Spinal cord (tissue), 10 donors: ENCODE data around the gene OLA1. TPM values are rescaled to one million over a fixed set of nuclear protein-coding genes. Genes with fewer than 3 reads are reported as not detected.

Experiments
- DNase-seq, 6 donors: peaks; one replicate each; pipeline versions ENCODE4 v3.0.0 to v3.0.0-alpha.2; 2013 to 2015; ENCODE audit warnings: low spot score in 6 of 6, low read depth in 4 of 6
- H3K27ac ChIP-seq: one replicate; pipeline ENCODE4 v1.5.1; 2013; ENCODE audit warnings: low read depth, low read length, control low read depth
- H3K27me3 ChIP-seq: one replicate; pipeline ENCODE4 v1.6.1; 2013; ENCODE audit warnings: low read length; ENCODE audit not compliant: control insufficient read depth, insufficient read depth
- H3K36me3 ChIP-seq: one replicate; pipeline ENCODE4 v1.6.1; 2013; ENCODE audit warnings: low read length; ENCODE audit not compliant: control insufficient read depth, insufficient read depth
- H3K4me1 ChIP-seq: one replicate; pipeline ENCODE4 v1.6.1; 2013; ENCODE audit warnings: low read length; ENCODE audit not compliant: control insufficient read depth, insufficient read depth
- H3K4me3 ChIP-seq: one replicate; pipeline ENCODE4 v1.5.1; 2013; ENCODE audit warnings: low read depth, low read length, control low read depth
- H3K9me3 ChIP-seq: one replicate; pipeline ENCODE4 v1.6.1; 2013; ENCODE audit warnings: low read length; ENCODE audit not compliant: control insufficient read depth, insufficient read depth
- WGBS: methylation state at CpG from one replicate; pipeline ENCODE4 v1.1.5; 2013; ENCODE audit warnings: missing lambda C conversion rate; ENCODE audit not compliant: insufficient coverage; 5-methylcytosine and 5-hydroxymethylcytosine counted together
- polyA plus RNA-seq, 2 donors: library from polyadenylated mRNA; unstranded; fragments of 120-200 nt; gene quantifications; one replicate each; pipeline ENCODE4 v1.2.1, GENCODE V29; 2013; ENCODE audit not compliant: insufficient read length in 2 of 2
- total RNA-seq, 2 donors: library from RNA; depleted of rRNA in 1 of 2; stranded (reverse); fragments of 120-200 nt in 1 of 2; fragments of >200 nt in 1 of 2; gene quantifications; one replicate each; pipeline versions ENCODE4 v1.2.3 to v1.2.4, GENCODE V29; 2013 to 2014
- donor health status: healthy.

Gene OLA1
- total and polyA plus RNA-seq, 4 donors: 81.4 to 169 (median 134) TPM

GRCh38 chr2:174191342-174192074 is 56.8 kb downstream of the OLA1 start:
- no peaks in the 10 kb centered on the region for H3K4me1 ChIP-seq
- 100% methylated on average over 1 of the region's 6 CpGs for WGBS
- H3K9me3 ChIP-seq: no peaks in the 10 kb centered on the region
- H3K27ac ChIP-seq: no peak overlapping the region
- DNase-seq: no peak
- no peaks in the 10 kb centered on the region for H3K36me3 ChIP-seq
- no peaks in the 10 kb centered on the region for H3K27me3 ChIP-seq
- H3K4me3 ChIP-seq: no peak overlapping the region

- Histone ChIP-seq H3K4me3 (no peak overlapping the region), H3K27me3 (no peaks in the 10 kb centered on the region), H3K27ac (no peak overlapping the region), H3K36me3 (no peaks in the 10 kb centered on the region), H3K9me3 (no peaks in the 10 kb centered on the region), H3K4me1 (no peaks in the 10 kb centered on the region)
- no peak for DNase-seq
- 83% methylated on average over 1 of the region's 1 CpG for WGBS
Measured at GRCh38 chr2:174184915-174185314, 63.4 kb downstream of the OLA1 start.

GRCh38 chr2:174184504-174184903 is 63.8 kb downstream of the OLA1 start:
- H3K4me1 ChIP-seq: no peaks in the 10 kb centered on the region
- H3K9me3 ChIP-seq: no peaks in the 10 kb centered on the region
- H3K27me3 ChIP-seq: no peaks in the 10 kb centered on the region
- no peak for DNase-seq
- no peak overlapping the region for H3K4me3 ChIP-seq
- H3K36me3 ChIP-seq: no peaks in the 10 kb centered on the region
- H3K27ac ChIP-seq: no peak overlapping the region
- no CpG with 5 or more reads among the region's 2 CpGs for WGBS

- H3K4me1 ChIP-seq: no peaks in the 10 kb centered on the region
- no peaks in the 10 kb centered on the region for H3K27me3 ChIP-seq
- WGBS: 89% methylated on average over 1 of the region's 1 CpG
- no peak overlapping the region for H3K4me3 ChIP-seq
- H3K9me3 ChIP-seq: no peaks in the 10 kb centered on the region
- H3K27ac ChIP-seq: no peak overlapping the region
- no peak for DNase-seq
- no peaks in the 10 kb centered on the region for H3K36me3 ChIP-seq
Measured at GRCh38 chr2:174183076-174183475, 65.3 kb downstream of the OLA1 start.

- H3K9me3 ChIP-seq: no peaks in the 10 kb centered on the region
Measured at GRCh38 chr2:174181368-174181767, 67.0 kb downstream of the OLA1 start.

GRCh38 chr2:174180726-174181236 is 67.6 kb downstream of the OLA1 start:
- Histone ChIP-seq H3K36me3 (no peaks in the 10 kb centered on the region), H3K4me1 (no peaks in the 10 kb centered on the region), H3K4me3 (no peak overlapping the region), H3K9me3 (no peaks in the 10 kb centered on the region), H3K27me3 (no peaks in the 10 kb centered on the region), H3K27ac (no peak overlapping the region)
- no peak for DNase-seq

More at GRCh38 chr2:174181368-174181767, 67.0 kb downstream of the OLA1 start:
- Histone ChIP-seq H3K4me3 (no peak overlapping the region), H3K27me3 (no peaks in the 10 kb centered on the region), H3K36me3 (no peaks in the 10 kb centered on the region), H3K4me1 (no peaks in the 10 kb centered on the region), H3K27ac (no peak overlapping the region)
- no peak for DNase-seq
- 89% methylated on average over 5 of the region's 5 CpGs for WGBS

- Histone ChIP-seq H3K9me3 (peaks cover 3% of the 10 kb centered on the region), H3K36me3 (no peaks in the 10 kb centered on the region), H3K27me3 (no peaks in the 10 kb centered on the region), H3K4me3 (no peak overlapping the region), H3K4me1 (no peaks in the 10 kb centered on the region), H3K27ac (no peak overlapping the region)
- DNase-seq: no peak
- WGBS: no CpG with 5 or more reads among the region's 1 CpG
Measured at GRCh38 chr2:174180165-174180724, 68.1 kb downstream of the OLA1 start.

GRCh38 chr2:174177316-174177890 is 70.9 kb downstream of the OLA1 start:
- peak in 1 of 6 donors; percentile 55 for DNase-seq
- Histone ChIP-seq H3K4me3 (no peak overlapping the region), H3K9me3 (peaks cover 8% of the 10 kb centered on the region), H3K27me3 (no peaks in the 10 kb centered on the region), H3K36me3 (no peaks in the 10 kb centered on the region), H3K4me1 (no peaks in the 10 kb centered on the region), H3K27ac (no peak overlapping the region)
- WGBS: no CpG with 5 or more reads among the region's 2 CpGs

- no peaks in the 10 kb centered on the region for H3K4me1 ChIP-seq
- H3K27me3 ChIP-seq: no peaks in the 10 kb centered on the region
- peak in 2 of 6 donors; percentile 5 to 67 for DNase-seq
- H3K9me3 ChIP-seq: peaks cover 8% of the 10 kb centered on the region
- 33% methylated on average over 1 of the region's 1 CpG for WGBS
- H3K27ac ChIP-seq: no peak overlapping the region
- no peaks in the 10 kb centered on the region for H3K36me3 ChIP-seq
- H3K4me3 ChIP-seq: no peak overlapping the region
Measured at GRCh38 chr2:174176898-174177297, 71.4 kb downstream of the OLA1 start.

GRCh38 chr2:174174741-174175140 is 73.6 kb downstream of the OLA1 start:
- Histone ChIP-seq H3K4me1 (no peaks in the 10 kb centered on the region), H3K27me3 (no peaks in the 10 kb centered on the region), H3K36me3 (peaks cover 2% of the 10 kb centered on the region), H3K27ac (no peak overlapping the region), H3K4me3 (no peak overlapping the region), H3K9me3 (peaks cover 8% of the 10 kb centered on the region)
- WGBS: no CpG with 5 or more reads among the region's 2 CpGs
- no peak for DNase-seq
